ENCODE measurements around the gene RANBP10. TPM values are rescaled to one million over a fixed set of nuclear protein-coding genes. Genes with fewer than 3 reads are reported as not detected.

The RANBP10 gene
- total and polyA plus RNA-seq, 9 of the 15 experiments (the other 6 are each of a cell fraction or from before 2014, with no cell fraction given): 0.61 to 19.3 (median 5.9) TPM

DNA sequence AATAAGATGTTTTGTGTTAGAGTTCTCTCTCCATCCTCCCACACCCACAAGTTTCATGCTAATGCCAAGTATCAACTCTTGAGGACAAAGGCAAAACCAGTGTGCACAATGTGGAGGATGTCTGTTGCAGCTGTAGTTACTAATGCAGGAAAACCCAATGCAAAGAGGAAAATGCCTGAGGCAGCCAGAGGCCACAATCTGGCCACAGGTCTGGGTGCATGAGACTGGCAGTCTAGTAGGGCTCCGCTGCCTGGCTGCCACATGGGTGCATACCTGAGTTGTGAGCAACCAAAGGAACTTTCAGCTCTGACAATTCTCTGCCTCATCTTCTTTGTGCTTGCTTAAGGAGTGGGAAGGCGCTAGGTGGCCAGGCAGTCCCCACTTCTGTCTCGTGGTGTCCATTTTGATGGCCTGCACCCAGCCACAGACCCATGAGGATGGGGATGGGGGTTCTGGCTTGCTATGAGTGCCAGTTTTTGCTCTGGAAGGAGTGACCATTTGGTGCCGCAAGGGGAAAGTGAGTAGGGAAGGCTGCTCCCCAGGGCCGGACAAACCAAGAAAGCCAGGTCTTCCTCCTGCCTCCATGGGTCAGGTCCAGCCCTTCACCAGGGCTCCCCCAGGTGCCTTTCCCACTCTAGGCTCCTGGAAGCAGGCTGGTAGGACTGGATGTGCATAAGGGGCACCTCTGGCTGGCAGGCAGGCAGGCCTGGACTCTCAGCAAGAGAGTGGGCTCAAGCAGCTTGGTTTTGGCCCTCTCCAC lies 83.0 kb downstream of the RANBP10 start:
- no peak overlapping the region for H3K27ac ChIP-seq (ENCODE audit: extremely low read depth, low read depth, low read length)
- DNase-seq (ENCODE audit: extremely low read depth in 1 of 4, low spot score in 3 of 4) (no peak), FAIRE-seq (no peak), ATAC-seq (no peak)
- 93% methylated on average over 5 of the region's 5 CpGs for WGBS (ENCODE audit: insufficient coverage, low coverage, missing lambda C conversion rate)
- no peaks in the 10 kb centered on the region for H3K9me1 ChIP-seq (ENCODE audit: control insufficient read depth, insufficient read depth, low read length)
- H3K4me2 ChIP-seq (ENCODE audit: insufficient read depth, low read length): no peak overlapping the region
- H3K9ac ChIP-seq (ENCODE audit: insufficient read depth in 1 of 2, low read depth in 2 of 2, low read length in 2 of 2): peak overlapping the region in 1 of 2 experiments; percentile 57; a peak in 2 of 4 replicates
- POLR2A ChIA-PET: interaction anchor here (0.6 to 2.3 kb wide), 2 partner anchors 9 to 40 kb away, joined by 5 to 7 read pairs; no protein-coding TSS in a partner anchor
- H3K36me3 ChIP-seq (ENCODE audit: control insufficient read depth, insufficient read depth, low read length): peaks cover 35% of the 10 kb centered on the region; the same call in 2 of the 3 replicates
- H3K4me1 ChIP-seq (replicated peaks in 1 of 2; ENCODE audit: control insufficient read depth in 2 of 2, insufficient read depth in 2 of 2, low read length in 2 of 2): peaks cover under 1 to 15% of the 10 kb centered on the region in 2 experiments; a peak in 3 of 5 replicates
- no peaks in the 10 kb centered on the region for H3K9me3 ChIP-seq (replicated peaks; ENCODE audit: control insufficient read depth, insufficient read depth, low read depth, low read length)
- H3K4me3 ChIP-seq: no peak overlapping the region
- no peaks in the 10 kb centered on the region for H3K27me3 ChIP-seq (ENCODE audit: control insufficient read depth in 2 of 2, insufficient read depth in 2 of 2, low read length in 2 of 2)
- H2AFZ ChIP-seq (ENCODE audit: low read depth, low read length): no peak overlapping the region
- intact Hi-C loops (cut with micrococcal nuclease) (no loop called here), in situ Hi-C loops (cut with MboI) (no loop called here)
- H4K20me1 ChIP-seq (replicated peaks; ENCODE audit: control insufficient read depth, insufficient read depth, low read length): no peaks in the 10 kb centered on the region
- CTCF ChIA-PET (ENCODE audit: low intra/inter-chr PET ratio): no interaction called here
- H3K79me2 ChIP-seq (ENCODE audit: control insufficient read depth, insufficient read depth, low read length): peaks cover 18% of the 10 kb centered on the region
- no TSS peak for BruUV-seq (replicated peaks)
- TF ChIP-seq ZFP1 (CRISPR knock-in tag; IDR thresholded peaks at IDR 0.05): no peak
- TF ChIP-seq, protein P1, sequence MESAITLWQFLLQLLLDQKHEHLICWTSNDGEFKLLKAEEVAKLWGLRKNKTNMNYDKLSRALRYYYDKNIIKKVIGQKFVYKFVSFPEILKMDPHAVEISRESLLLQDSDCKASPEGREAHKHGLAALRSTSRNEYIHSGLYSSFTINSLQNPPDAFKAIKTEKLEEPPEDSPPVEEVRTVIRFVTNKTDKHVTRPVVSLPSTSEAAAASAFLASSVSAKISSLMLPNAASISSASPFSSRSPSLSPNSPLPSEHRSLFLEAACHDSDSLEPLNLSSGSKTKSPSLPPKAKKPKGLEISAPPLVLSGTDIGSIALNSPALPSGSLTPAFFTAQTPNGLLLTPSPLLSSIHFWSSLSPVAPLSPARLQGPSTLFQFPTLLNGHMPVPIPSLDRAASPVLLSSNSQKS (CRISPR knock-in tag; IDR thresholded peaks at IDR 0.05): no peak
- TF ChIP-seq STAT5A (IDR thresholded peaks at IDR 0.05; ENCODE audit: borderline replicate concordance, low read length): no peak
- no peak for TF ChIP-seq FOXM1 (IDR thresholded peaks at IDR 0.05; ENCODE audit: low read depth)
- TF ChIP-seq FOXM1 (CRISPR knock-in tag; IDR thresholded peaks at IDR 0.05; ENCODE audit: low read depth): no peak
- TF ChIP-seq SIN3B (IDR thresholded peaks at IDR 0.05; ENCODE audit: low read depth): no peak
- TF ChIP-seq BMI1 (IDR thresholded peaks at IDR 0.05; ENCODE audit: low read length): no peak
